GM12874 (cell line): ENCODE measurements around the gene MEX3D.

ENCODE experiments used
- TF ChIP-seq, protein P1 (sequence below): IDR thresholded peaks from 2 replicates; pipeline ENCODE4 v1.5.1; 2011; ENCODE audit warnings: low read depth, mild to moderate bottlenecking, control low read depth, low read length, moderate library complexity; ENCODE audit not compliant: insufficient read depth

MEX3D gene

DNA sequence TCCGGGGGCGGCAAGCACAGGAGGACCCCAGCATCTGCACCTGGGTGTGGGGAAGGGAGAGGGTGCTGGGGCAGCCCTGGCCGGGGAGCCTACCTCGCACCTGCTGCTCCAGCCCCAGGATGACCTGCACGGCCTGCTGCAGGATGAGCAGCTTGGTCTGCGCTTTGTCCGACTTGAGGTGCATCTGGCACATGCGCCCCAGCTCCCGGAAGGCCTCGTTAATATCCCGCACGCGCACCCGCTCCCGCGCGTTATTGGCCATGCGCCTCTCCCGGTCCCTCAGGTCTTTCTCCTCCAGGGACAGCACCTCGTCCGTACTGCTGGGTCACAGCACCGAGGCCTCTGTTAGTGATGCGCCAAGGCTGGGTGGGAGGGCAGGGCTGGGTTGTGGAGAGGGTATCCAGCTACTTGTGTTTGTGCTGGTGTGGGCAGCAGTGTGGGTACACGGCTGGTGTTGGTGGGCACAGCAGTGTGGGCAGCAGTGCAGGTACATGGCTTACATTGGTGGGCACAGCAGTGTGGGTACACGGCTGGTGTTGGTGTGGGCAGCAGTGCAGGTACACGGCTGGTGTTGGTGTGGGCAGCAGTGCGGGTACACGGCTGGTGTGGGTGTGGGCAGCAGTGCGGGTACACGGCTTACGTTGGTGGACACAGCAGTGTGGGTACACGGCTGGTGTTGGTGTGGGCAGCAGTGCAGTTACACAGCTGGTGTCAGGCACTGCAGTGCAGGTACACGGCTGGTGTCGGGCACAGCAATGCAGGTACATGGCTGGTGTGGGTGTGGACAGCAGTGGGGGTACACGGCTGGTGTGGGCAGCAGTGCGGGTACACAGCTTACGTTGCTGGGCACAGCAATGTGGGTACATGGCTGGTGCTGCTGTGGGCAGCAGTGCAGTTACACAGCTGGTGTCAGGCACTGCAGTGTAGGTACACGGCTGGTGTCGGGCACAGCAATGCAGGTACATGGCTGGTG lies 44.3 kb upstream of the MEX3D start:
- TF ChIP-seq, protein P1, sequence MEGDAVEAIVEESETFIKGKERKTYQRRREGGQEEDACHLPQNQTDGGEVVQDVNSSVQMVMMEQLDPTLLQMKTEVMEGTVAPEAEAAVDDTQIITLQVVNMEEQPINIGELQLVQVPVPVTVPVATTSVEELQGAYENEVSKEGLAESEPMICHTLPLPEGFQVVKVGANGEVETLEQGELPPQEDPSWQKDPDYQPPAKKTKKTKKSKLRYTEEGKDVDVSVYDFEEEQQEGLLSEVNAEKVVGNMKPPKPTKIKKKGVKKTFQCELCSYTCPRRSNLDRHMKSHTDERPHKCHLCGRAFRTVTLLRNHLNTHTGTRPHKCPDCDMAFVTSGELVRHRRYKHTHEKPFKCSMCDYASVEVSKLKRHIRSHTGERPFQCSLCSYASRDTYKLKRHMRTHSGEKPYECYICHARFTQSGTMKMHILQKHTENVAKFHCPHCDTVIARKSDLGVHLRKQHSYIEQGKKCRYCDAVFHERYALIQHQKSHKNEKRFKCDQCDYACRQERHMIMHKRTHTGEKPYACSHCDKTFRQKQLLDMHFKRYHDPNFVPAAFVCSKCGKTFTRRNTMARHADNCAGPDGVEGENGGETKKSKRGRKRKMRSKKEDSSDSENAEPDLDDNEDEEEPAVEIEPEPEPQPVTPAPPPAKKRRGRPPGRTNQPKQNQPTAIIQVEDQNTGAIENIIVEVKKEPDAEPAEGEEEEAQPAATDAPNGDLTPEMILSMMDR: no peak

GRCh38 chr19:1611353-1611752 lies 43.2 kb upstream of the MEX3D start:
- TF ChIP-seq, protein P1: no peak

DNA sequence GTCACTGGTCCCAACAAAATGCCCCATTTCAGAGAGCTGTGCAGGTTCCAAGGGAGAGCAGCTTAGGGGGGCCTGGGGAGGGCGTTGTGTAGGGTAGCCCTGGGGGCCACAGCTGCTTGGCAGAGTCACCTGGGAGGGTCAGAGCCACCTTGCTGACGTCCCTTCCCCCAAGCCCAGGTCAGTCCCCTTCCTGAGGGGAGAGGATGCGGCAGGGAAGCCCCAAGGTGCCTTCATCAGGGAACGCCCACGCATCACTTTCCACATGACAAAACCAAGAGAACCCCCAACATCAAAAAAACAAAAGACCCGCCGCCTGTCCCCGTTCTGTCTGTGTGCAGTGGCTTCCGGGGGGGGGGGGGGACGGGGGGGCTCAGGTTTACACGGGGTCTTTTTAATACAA lies 42.5 kb upstream of the MEX3D start:
- TF ChIP-seq, protein P1: no peak

DNA sequence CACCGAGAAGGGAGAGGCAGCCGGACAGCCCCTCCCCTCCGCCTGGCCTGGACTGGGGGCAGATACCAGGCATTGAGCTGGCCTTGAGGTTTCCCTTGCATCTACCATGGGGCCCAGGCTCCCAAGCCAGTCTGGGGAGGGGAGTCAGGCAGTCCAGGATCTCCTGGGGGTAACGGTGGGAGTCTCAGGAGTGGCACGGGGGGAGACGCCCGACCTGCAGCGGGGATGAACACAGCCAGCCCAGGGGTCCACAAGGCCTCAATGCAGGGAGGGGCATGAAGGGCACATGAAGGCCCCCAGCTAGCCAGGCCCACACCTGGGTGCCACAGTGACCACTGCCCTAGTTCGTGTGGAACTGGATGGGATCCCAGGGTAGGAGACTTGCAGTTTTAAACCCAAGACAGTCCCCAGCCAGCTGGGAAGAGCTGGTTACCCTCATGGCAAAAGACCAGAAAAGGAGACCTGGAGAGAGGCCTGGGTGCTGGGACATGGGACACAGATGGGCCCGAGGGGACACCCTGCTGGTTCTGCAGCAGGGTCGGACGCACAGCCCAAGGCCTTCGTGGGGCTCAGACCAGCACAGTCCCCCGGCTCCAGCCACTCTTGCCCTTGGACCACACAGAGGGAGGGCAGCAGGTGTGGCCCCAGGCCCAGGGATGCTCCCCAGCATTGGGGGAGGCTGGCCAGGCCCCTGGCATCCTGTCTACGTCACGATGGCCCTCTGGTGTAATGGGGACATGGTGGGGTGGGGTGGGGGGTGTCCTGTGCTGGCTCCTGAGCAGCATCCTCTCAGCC lies 41.8 kb upstream of the MEX3D start:
- TF ChIP-seq, protein P1: no peak

DNA sequence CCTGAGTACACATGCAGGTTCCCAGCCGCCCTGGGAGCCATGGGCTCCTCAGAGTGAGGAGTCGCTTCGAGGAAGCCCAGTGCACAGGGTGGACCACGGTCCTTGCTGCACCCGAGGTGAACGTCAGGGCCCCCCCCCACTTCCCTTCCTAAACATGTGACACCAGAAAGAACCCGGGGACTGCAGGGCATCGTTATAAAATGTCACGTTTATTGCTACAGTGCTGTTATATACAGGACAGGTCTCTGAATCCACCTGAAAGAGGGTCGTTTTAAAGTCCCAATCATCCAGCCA lies 40.9 kb upstream of the MEX3D start:
- TF ChIP-seq, protein P1: no peak

- TF ChIP-seq, protein P1: no peak
Observed at GRCh38 chr19:1608359-1609102, 40.4 kb upstream of the MEX3D start.
